GM23248 (cell line): ENCODE data around the gene ZNF398. TPM values are rescaled to one million over a fixed set of nuclear protein-coding genes. Genes with fewer than 3 reads are reported as not detected.

Experiments used
- DNase-seq: peaks from one replicate; pipeline ENCODE4 v3.0.0-alpha.2; 2015
- H2AFZ ChIP-seq: fragments of 200-600 bp; sonication (generic); 2 replicates; pipeline ENCODE4 v1.6.1; 2016; ENCODE audit warnings: antibody characterized with exemption
- H3F3A ChIP-seq: fragments of 200-600 bp; sonication (generic); 2 replicates; pipeline ENCODE4 v1.6.1; 2016; ENCODE audit warnings: mild to moderate bottlenecking, antibody characterized with exemption, mixed run types; ENCODE audit not compliant: insufficient read depth
- H3K27ac ChIP-seq: fragments of 200-600 bp; sonication (generic); 2 replicates; pipeline ENCODE4 v1.5.1; 2016; ENCODE audit warnings: mild to moderate bottlenecking
- H3K27me3 ChIP-seq: fragments of 200-600 bp; sonication (generic); replicated peaks from 2 replicates; pipeline ENCODE4 v1.6.1; 2016; ENCODE audit warnings: mild to moderate bottlenecking; ENCODE audit not compliant: insufficient read depth
- H3K36me3 ChIP-seq: fragments of 200-600 bp; sonication (generic); 2 replicates; pipeline ENCODE4 v1.6.1; 2016; ENCODE audit warnings: low read depth, mild to moderate bottlenecking
- H3K4me1 ChIP-seq: fragments of 200-600 bp; sonication (generic); 2 replicates; pipeline ENCODE4 v1.6.1; 2016; ENCODE audit warnings: mild to moderate bottlenecking; ENCODE audit not compliant: insufficient read depth
- H3K4me2 ChIP-seq: fragments of 200-600 bp; sonication (generic); one replicate; pipeline ENCODE4 v1.6.1; 2016; ENCODE audit warnings: mild to moderate bottlenecking; ENCODE audit not compliant: unreplicated experiment
- H3K4me3 ChIP-seq: fragments of 200-600 bp; sonication (generic); 2 replicates; pipeline ENCODE4 v1.5.1; 2016; ENCODE audit warnings: mild to moderate bottlenecking
- H3K79me2 ChIP-seq: fragments of 200-600 bp; sonication (generic); 2 replicates; pipeline ENCODE4 v1.6.1; 2016; ENCODE audit warnings: mild to moderate bottlenecking; ENCODE audit not compliant: insufficient read depth
- H3K9ac ChIP-seq: fragments of 200-600 bp; sonication (generic); 2 replicates; pipeline ENCODE4 v1.6.1; 2016; ENCODE audit warnings: mild to moderate bottlenecking
- H3K9me2 ChIP-seq: fragments of 200-600 bp; sonication (generic); 2 replicates; pipeline ENCODE4 v1.6.1; 2016; ENCODE audit warnings: mixed run types, mild to moderate bottlenecking, moderate library complexity; ENCODE audit not compliant: insufficient read depth
- H3K9me3 ChIP-seq: fragments of 200-600 bp; sonication (generic); one replicate; pipeline ENCODE4 v1.6.1; 2017; ENCODE audit warnings: low read depth
- H4K20me1 ChIP-seq: fragments of 200-600 bp; sonication (generic); 2 replicates; pipeline ENCODE4 v1.6.0; 2016; ENCODE audit not compliant: insufficient read depth
- EZH2 ChIP-seq: fragments of 200-600 bp; sonication (generic); IDR thresholded peaks from 2 replicates; pipeline ENCODE4 v1.6.1; 2018; ENCODE audit warnings: antibody characterized with exemption, mild to moderate bottlenecking; ENCODE audit not compliant: insufficient read depth, poor library complexity, severe bottlenecking
- EZH2phosphoT487 ChIP-seq: fragments of 200-600 bp; sonication (generic); IDR thresholded peaks from 2 replicates; pipeline ENCODE4 v1.6.1; 2018; ENCODE audit warnings: antibody characterized with exemption, moderate library complexity, mild to moderate bottlenecking, low read depth; ENCODE audit not compliant: insufficient read depth
- WGBS, 2 experiments: methylation state at CpG; one replicate each; pipeline ENCODE4 v1.1.6; 2015 to 2017; ENCODE audit warnings: low lambda C conversion rate in 2 of 2, low coverage in 1 of 2; ENCODE audit errors: missing lambda C conversion rate in 2 of 2; 5-methylcytosine and 5-hydroxymethylcytosine counted together
- in situ Hi-C: fragments of 300-500 bp; cut with MboI; formaldehyde crosslinking; loops from 2 replicates; pipeline ENCODE4 v1.15.0; 2020
- polyA plus RNA-seq: library from polyadenylated mRNA; unstranded; fragments of >200 nt; fragmentation: Nextera tagmentation; extraction: Ambion mirVana; gene quantifications from 2 replicates; pipeline ENCODE4 v1.2.1, GENCODE V29; 2016
- total RNA-seq: library from RNA; depleted of rRNA; stranded (reverse); fragments of >200 nt; shearing (Covaris generic); gene quantifications from 2 replicates; pipeline ENCODE4 v1.2.3, GENCODE V29; 2014

Gene ZNF398
- total and polyA plus RNA-seq, 2 experiments from 2014 or later: 6.7 to 12.5 TPM

DNA sequence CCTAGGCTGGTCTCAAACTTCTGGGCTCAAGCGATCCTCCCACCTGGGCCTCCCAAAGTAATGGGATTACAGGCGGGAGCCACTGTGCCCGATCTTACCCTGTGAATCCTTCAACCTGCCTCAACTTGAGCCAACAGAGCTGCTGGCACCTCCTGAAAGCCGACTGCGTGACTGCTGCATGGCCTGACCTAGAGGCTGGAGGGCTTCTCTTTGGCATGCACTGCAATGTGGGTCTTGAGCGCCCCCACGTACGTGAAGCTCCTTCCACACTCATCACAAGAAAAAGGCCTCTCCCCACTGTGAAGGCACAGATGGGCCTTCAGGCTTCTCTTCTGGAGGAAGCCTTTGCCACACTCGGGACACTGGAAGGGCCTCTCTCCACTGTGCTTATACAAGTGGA, 43.8 kb upstream of the ZNF398 start:
- H3K27me3 ChIP-seq: no peaks in the 10 kb centered on the region
- H2AFZ ChIP-seq: no peak overlapping the region
- no peak for DNase-seq
- H3F3A ChIP-seq: peaks cover 3% of the 10 kb centered on the region; the same call in 1 of the 2 replicates
- no peaks in the 10 kb centered on the region for H3K4me1 ChIP-seq
- no peak overlapping the region for H3K4me2 ChIP-seq
- H3K27ac ChIP-seq: no peak overlapping the region
- H3K4me3 ChIP-seq: no peak overlapping the region
- 98% methylated on average over 9 of the region's 9 CpGs for WGBS, 2 experiments
- H3K9ac ChIP-seq: no peak overlapping the region
- no peaks in the 10 kb centered on the region for H4K20me1 ChIP-seq
- TF ChIP-seq EZH2phosphoT487: no peak
- no peak for TF ChIP-seq EZH2
- no peaks in the 10 kb centered on the region for H3K9me2 ChIP-seq
- no peaks in the 10 kb centered on the region for H3K9me3 ChIP-seq
- no peaks in the 10 kb centered on the region for H3K79me2 ChIP-seq
- in situ Hi-C loops: no loop called here
- no peaks in the 10 kb centered on the region for H3K36me3 ChIP-seq

DNA sequence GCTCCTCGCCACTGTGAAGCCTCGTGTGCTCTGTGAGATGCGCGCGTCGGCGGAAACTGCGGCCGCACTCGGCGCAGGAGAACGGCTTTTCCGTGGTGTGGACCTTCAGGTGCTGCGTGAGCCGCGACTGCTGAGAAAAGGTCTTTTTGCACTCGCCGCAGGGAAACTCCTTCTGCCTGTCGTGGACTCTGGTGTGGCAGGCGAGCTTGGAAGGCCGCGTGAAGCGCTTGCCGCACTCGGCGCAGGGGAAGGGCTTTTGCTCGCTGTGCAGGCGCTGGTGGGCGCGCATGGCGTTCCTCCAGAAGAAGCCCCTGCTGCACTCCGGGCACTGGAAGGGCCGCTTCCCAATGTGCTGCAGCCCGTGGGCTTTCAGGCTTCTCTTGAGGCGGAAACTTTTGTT, 43.0 kb upstream of the ZNF398 start:
- no peak overlapping the region for H3K4me2 ChIP-seq
- TF ChIP-seq EZH2phosphoT487 (no peak), EZH2 (no peak)
- in situ Hi-C loops: no loop called here
- no peaks in the 10 kb centered on the region for H3K36me3 ChIP-seq
- no peak for DNase-seq
- H3K4me3 ChIP-seq: no peak overlapping the region
- H3K9ac ChIP-seq: no peak overlapping the region
- no peaks in the 10 kb centered on the region for H4K20me1 ChIP-seq
- no peaks in the 10 kb centered on the region for H3K27me3 ChIP-seq
- no peak overlapping the region for H3K27ac ChIP-seq
- H2AFZ ChIP-seq: no peak overlapping the region
- WGBS, 2 experiments: 95 to 97% methylated on average over 34 to 35 of the region's 35 CpGs
- no peaks in the 10 kb centered on the region for H3K9me2 ChIP-seq
- no peaks in the 10 kb centered on the region for H3K4me1 ChIP-seq
- H3K79me2 ChIP-seq: no peaks in the 10 kb centered on the region
- H3F3A ChIP-seq: peaks cover 3% of the 10 kb centered on the region; the same call in 1 of the 2 replicates
- no peaks in the 10 kb centered on the region for H3K9me3 ChIP-seq

DNA sequence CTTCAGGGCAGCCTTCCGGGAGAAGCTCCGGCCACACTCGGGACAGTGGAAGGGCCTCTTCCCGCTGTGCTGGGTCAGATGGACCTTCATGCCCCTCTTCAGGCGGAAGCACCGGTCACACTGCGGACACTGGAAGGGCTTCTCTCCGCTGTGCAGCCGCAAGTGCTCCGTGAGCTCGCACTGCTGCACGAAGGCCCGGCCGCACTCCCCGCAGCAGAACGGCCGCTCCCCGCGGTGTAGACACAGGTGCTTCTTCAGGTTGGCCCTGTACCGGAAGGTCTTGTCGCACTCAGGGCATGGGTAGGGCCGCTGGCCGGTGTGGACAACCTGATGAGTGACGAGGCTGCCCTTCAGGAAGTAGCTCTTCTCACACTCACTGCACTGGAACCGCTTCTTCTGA, 42.5 kb upstream of the ZNF398 start:
- Histone ChIP-seq H3K4me2 (no peak overlapping the region), H2AFZ (no peak overlapping the region), H3K4me1 (no peaks in the 10 kb centered on the region), H3K9ac (no peak overlapping the region), H3K4me3 (no peak overlapping the region), H3K27me3 (no peaks in the 10 kb centered on the region), H3K79me2 (no peaks in the 10 kb centered on the region), H3F3A (peaks cover 3% of the 10 kb centered on the region; the same call in 1 of the 2 replicates), H3K9me3 (no peaks in the 10 kb centered on the region), H3K36me3 (no peaks in the 10 kb centered on the region), H3K27ac (no peak overlapping the region), H3K9me2 (no peaks in the 10 kb centered on the region), H4K20me1 (no peaks in the 10 kb centered on the region)
- 92 to 93% methylated on average over 20 to 25 of the region's 25 CpGs for WGBS, 2 experiments
- DNase-seq: no peak
- no peak for TF ChIP-seq EZH2
- TF ChIP-seq EZH2phosphoT487: no peak
- in situ Hi-C loops: no loop called here

DNA sequence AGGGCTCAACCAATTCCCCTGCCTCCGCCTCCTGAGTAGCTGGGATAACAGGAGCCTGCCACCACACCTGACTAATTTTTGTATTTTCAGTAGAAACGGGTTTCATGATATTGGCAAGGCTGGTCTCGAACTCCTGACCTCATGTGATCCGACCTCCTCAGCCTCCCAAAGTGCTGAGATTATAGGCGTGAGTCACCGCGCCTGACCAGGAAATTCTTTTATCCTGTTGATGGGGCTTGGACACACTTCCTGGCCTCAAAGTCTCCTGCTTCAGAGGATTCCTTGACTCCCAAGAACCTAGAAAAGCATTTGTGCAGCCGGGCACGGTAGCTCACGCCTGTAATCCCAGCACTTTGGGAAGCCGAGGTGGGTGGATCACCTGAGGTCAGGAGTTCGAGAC, 37.3 kb upstream of the ZNF398 start:
- in situ Hi-C loops: no loop called here
- H3K4me3 ChIP-seq: no peak overlapping the region
- H4K20me1 ChIP-seq: no peaks in the 10 kb centered on the region
- no peak overlapping the region for H3K4me2 ChIP-seq
- H3K27ac ChIP-seq: no peak overlapping the region
- WGBS, 2 experiments: 96 to 99% methylated on average over 12 of the region's 12 CpGs
- H3K9me3 ChIP-seq: no peaks in the 10 kb centered on the region
- no peaks in the 10 kb centered on the region for H3K4me1 ChIP-seq
- no peaks in the 10 kb centered on the region for H3K27me3 ChIP-seq
- no peak overlapping the region for H2AFZ ChIP-seq
- no peaks in the 10 kb centered on the region for H3K79me2 ChIP-seq
- no peak overlapping the region for H3K9ac ChIP-seq
- no peaks in the 10 kb centered on the region for H3K9me2 ChIP-seq
- TF ChIP-seq EZH2phosphoT487 (no peak), EZH2 (no peak)
- no peaks in the 10 kb centered on the region for H3F3A ChIP-seq
- 0 out of 2 replicates have a peak, but pooled peaks cover 2% of the 10 kb centered on the region for H3K36me3 ChIP-seq
- no peak for DNase-seq
